ENCODE data around the gene GRM5. TPM values are rescaled to one million over a fixed set of nuclear protein-coding genes. Genes with fewer than 3 reads are reported as not detected.
"Not testable (repeated sequence)": the region's sequence is repeated elsewhere in the genome, so short reads cannot be mapped to it uniquely, and the experiment has no call there.

The GRM5 gene
- total RNA-seq, 1 experiment from 2014 or later = 0.03 TPM

- in situ Hi-C loops (cut with HindIII; ENCODE audit: low pct_unique_long_range_greater_than_20kb, low sequenced_read_pairs) (no loop called here), intact Hi-C loops (cut with micrococcal nuclease; ENCODE audit: unreplicated experiment) (no loop called here)
- no TSS peak for BruUV-seq (replicated peaks)
- Histone ChIP-seq H3K36me3 (ENCODE audit: control insufficient read depth, insufficient read depth, low read length) (no peaks in the 10 kb centered on the region), H3K27ac (ENCODE audit: low read length) (no peak overlapping the region), H3K27me3 (ENCODE audit: control insufficient read depth, insufficient read depth, low read length) (no peaks in the 10 kb centered on the region), H3K4me1 (ENCODE audit: control insufficient read depth, insufficient read depth, low read length) (no peaks in the 10 kb centered on the region), H3K4me3 (ENCODE audit: low read depth in 2 of 2, low read length in 2 of 2) (no peak overlapping the region), H3K9me3 (ENCODE audit: control insufficient read depth, insufficient read depth, low read depth, low read length) (no peaks in the 10 kb centered on the region)
- TF ChIP-seq TCF7L2 (IDR thresholded peaks at IDR 0.05; ENCODE audit: low read depth, low read length) (no peak), CTCF (IDR thresholded peaks at IDR 0.05) (no peak), POLR2AphosphoS5 (IDR thresholded peaks at IDR 0.05; ENCODE audit: low read depth, low read length) (no peak), REST (IDR thresholded peaks at IDR 0.05; ENCODE audit: insufficient read depth in 1 of 2, low read depth in 2 of 2, low read length in 1 of 2) (no peak), SIN3A (IDR thresholded peaks at IDR 0.05; ENCODE audit: borderline replicate concordance, insufficient read depth, low read depth, low read length) (no peak)
- POLR2A ChIA-PET = no interaction called here
- no peak for ATAC-seq
- CTCF ChIA-PET = no interaction called here
- no peak for DNase-seq (ENCODE audit: low read depth, low spot score)
Observed at GRCh38 chr11:88950975-88951374, 114.8 kb downstream of the GRM5 start.

GRCh38 chr11:88948908-88949307 is 116.9 kb downstream of the GRM5 start:
- H3K9me3 ChIP-seq (ENCODE audit: control insufficient read depth, insufficient read depth, low read depth, low read length); DNase-seq (ENCODE audit: low read depth, low spot score); BruUV-seq (replicated peaks); H3K27ac ChIP-seq (ENCODE audit: low read length); H3K27me3 ChIP-seq (ENCODE audit: control insufficient read depth, insufficient read depth, low read length); H3K4me3 ChIP-seq (ENCODE audit: low read depth in 2 of 2, low read length in 2 of 2); CTCF ChIA-PET; ATAC-seq; in situ Hi-C loops (cut with HindIII; ENCODE audit: low pct_unique_long_range_greater_than_20kb, low sequenced_read_pairs); H3K36me3 ChIP-seq (ENCODE audit: control insufficient read depth, insufficient read depth, low read length); H3K4me1 ChIP-seq (ENCODE audit: control insufficient read depth, insufficient read depth, low read length); POLR2A ChIA-PET; intact Hi-C loops (cut with micrococcal nuclease; ENCODE audit: unreplicated experiment): not testable (repeated sequence)

- H3K9me3 ChIP-seq (ENCODE audit: control insufficient read depth, insufficient read depth, low read depth, low read length); intact Hi-C loops (cut with micrococcal nuclease; ENCODE audit: unreplicated experiment); H3K4me1 ChIP-seq (ENCODE audit: control insufficient read depth, insufficient read depth, low read length); H3K4me3 ChIP-seq (ENCODE audit: low read depth in 2 of 2, low read length in 2 of 2); DNase-seq (ENCODE audit: low read depth, low spot score); H3K36me3 ChIP-seq (ENCODE audit: control insufficient read depth, insufficient read depth, low read length); in situ Hi-C loops (cut with HindIII; ENCODE audit: low pct_unique_long_range_greater_than_20kb, low sequenced_read_pairs); H3K27ac ChIP-seq (ENCODE audit: low read length); H3K27me3 ChIP-seq (ENCODE audit: control insufficient read depth, insufficient read depth, low read length); CTCF ChIA-PET; POLR2A ChIA-PET; BruUV-seq (replicated peaks); ATAC-seq: not testable (repeated sequence)
Observed at GRCh38 chr11:88947843-88948572, 117.8 kb downstream of the GRM5 start.

- H3K27ac ChIP-seq (ENCODE audit: low read length); intact Hi-C loops (cut with micrococcal nuclease; ENCODE audit: unreplicated experiment); H3K36me3 ChIP-seq (ENCODE audit: control insufficient read depth, insufficient read depth, low read length); ATAC-seq; H3K4me1 ChIP-seq (ENCODE audit: control insufficient read depth, insufficient read depth, low read length); BruUV-seq (replicated peaks); H3K4me3 ChIP-seq (ENCODE audit: low read depth in 2 of 2, low read length in 2 of 2); in situ Hi-C loops (cut with HindIII; ENCODE audit: low pct_unique_long_range_greater_than_20kb, low sequenced_read_pairs); CTCF ChIA-PET; H3K27me3 ChIP-seq (ENCODE audit: control insufficient read depth, insufficient read depth, low read length); POLR2A ChIA-PET; DNase-seq (ENCODE audit: low read depth, low spot score); H3K9me3 ChIP-seq (ENCODE audit: control insufficient read depth, insufficient read depth, low read depth, low read length): not testable (repeated sequence)
Observed at GRCh38 chr11:88929665-88930064, 136.1 kb downstream of the GRM5 start.

- ATAC-seq; H3K27ac ChIP-seq (ENCODE audit: low read length); H3K4me1 ChIP-seq (ENCODE audit: control insufficient read depth, insufficient read depth, low read length); BruUV-seq (replicated peaks); H3K36me3 ChIP-seq (ENCODE audit: control insufficient read depth, insufficient read depth, low read length); intact Hi-C loops (cut with micrococcal nuclease; ENCODE audit: unreplicated experiment); in situ Hi-C loops (cut with HindIII; ENCODE audit: low pct_unique_long_range_greater_than_20kb, low sequenced_read_pairs); H3K4me3 ChIP-seq (ENCODE audit: low read depth in 2 of 2, low read length in 2 of 2); H3K27me3 ChIP-seq (ENCODE audit: control insufficient read depth, insufficient read depth, low read length); H3K9me3 ChIP-seq (ENCODE audit: control insufficient read depth, insufficient read depth, low read depth, low read length); POLR2A ChIA-PET; DNase-seq (ENCODE audit: low read depth, low spot score); CTCF ChIA-PET: not testable (repeated sequence)
Observed at GRCh38 chr11:88917065-88917464, 148.7 kb downstream of the GRM5 start.

Measured in Panc1 (cell line).